ENCODE data around the gene COL6A2.
"Not testable (repeated sequence)": the region's sequence is repeated elsewhere in the genome, so short reads cannot be mapped to it uniquely, and the experiment has no call there.

The COL6A2 gene

GRCh38 chr21:46080171-46081021 lies 17.5 kb upstream of the COL6A2 start:
- Histone ChIP-seq H3K27me3 (ENCODE audit: control insufficient read depth, insufficient read depth, low read length) (no peaks in the 10 kb centered on the region), H3K9me3 (ENCODE audit: control insufficient read depth, insufficient read depth, low read length) (no peaks in the 10 kb centered on the region), H3K27ac (ENCODE audit: low read depth, low read length) (no peak overlapping the region), H3K36me3 (ENCODE audit: control insufficient read depth, insufficient read depth, low read length) (no peaks in the 10 kb centered on the region), H3K9ac (ENCODE audit: low read depth, low read length) (no peak overlapping the region), H3K4me3 (ENCODE audit: low read depth, low read length) (no peak overlapping the region), H3K4me1 (ENCODE audit: control insufficient read depth, insufficient read depth, low read length) (no peaks in the 10 kb centered on the region)

DNA sequence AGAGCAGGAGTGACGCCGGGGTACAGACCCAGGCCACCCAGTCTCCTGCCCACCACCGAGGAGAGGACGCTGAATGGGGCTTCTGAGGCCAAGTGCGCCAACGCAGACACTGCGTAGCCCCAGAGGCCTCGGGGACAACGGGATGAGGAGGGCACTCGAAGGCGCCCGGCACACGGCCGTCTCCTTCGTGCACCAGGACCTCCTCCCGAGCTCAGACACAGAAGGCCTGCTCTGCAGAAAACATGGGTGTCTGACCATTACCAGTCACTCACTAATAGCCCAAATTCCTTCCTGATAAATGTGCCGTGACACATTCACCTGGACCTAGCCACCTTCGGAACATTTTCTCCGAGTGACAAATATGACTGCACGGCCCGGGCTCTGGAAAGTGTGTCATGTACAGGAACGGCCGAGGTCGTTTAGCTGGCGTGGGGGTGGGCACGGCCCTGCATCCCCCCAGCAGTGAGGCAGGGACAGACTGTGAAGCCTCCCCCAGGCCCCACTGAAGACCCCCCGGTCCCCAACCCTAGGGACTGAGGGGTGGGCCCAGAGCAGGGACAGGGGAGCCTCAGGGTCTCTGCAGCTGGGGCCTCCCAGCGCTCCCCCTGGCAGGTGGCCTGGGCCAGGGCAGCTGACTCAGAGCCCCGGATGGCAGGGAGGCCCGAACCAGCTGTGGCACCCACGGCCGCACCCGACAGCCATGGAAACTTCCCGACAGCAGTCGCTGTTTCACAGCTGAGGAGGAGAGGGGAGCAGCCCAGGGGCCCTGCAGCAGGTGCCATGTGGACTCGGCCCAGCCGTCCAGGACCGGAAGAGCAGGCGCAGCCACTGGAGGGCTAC lies 16.7 kb upstream of the COL6A2 start:
- H3K4me3 ChIP-seq (ENCODE audit: low read depth, low read length), result no peak overlapping the region
- H3K9ac ChIP-seq (ENCODE audit: low read depth, low read length), result no peak overlapping the region
- H3K27ac ChIP-seq (ENCODE audit: low read depth, low read length), result no peak overlapping the region
- no peaks in the 10 kb centered on the region for H3K27me3 ChIP-seq (ENCODE audit: control insufficient read depth, insufficient read depth, low read length)
- H3K36me3 ChIP-seq (ENCODE audit: control insufficient read depth, insufficient read depth, low read length), result no peaks in the 10 kb centered on the region
- H3K9me3 ChIP-seq (ENCODE audit: control insufficient read depth, insufficient read depth, low read length), result no peaks in the 10 kb centered on the region
- no peaks in the 10 kb centered on the region for H3K4me1 ChIP-seq (ENCODE audit: control insufficient read depth, insufficient read depth, low read length)

DNA sequence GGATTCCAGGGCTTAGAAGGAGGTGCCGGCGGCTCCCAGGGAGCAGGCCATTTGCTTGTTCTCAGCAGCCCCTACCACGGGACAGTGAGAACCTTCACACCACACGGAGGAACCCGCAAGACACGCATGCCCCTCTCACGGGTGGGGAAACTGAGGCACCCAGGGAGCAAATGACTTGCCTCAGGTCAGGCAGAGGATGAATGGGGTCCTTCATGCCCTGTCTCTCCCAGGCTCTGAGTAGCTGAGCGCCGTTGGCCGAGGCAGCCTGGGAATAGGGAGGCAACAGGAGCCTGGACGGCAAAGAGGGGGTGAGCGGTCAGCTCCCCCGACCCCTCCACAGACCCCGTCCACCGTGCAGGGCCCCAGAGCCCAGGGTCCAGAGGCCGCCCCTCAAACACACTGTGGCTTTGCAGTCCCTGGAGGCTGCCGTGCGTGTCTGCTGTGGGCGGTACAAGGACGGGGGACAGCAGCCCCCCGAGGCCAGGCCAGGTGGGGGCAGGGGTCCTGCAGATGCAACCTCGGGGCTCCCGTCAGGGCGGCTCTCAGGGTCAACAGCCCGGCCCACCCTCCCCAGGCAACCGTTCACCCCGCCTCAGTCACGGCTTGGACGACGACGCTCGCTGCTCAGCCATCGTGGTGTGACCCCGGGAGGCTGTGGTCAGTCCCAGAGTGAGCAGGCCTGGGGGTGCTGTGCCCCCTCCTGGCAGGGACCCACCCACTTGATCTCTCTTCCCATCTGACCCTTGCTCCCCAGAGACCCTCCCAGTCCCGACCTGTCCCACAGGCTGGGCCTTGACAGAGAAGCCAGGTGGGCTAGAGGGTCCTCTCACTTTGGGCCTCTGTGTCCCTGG lies 15.8 kb upstream of the COL6A2 start:
- no peak overlapping the region for H3K9ac ChIP-seq (ENCODE audit: low read depth, low read length)
- H3K27me3 ChIP-seq (ENCODE audit: control insufficient read depth, insufficient read depth, low read length), result no peaks in the 10 kb centered on the region
- no peaks in the 10 kb centered on the region for H3K9me3 ChIP-seq (ENCODE audit: control insufficient read depth, insufficient read depth, low read length)
- H3K4me1 ChIP-seq (ENCODE audit: control insufficient read depth, insufficient read depth, low read length), result no peaks in the 10 kb centered on the region
- no peak overlapping the region for H3K4me3 ChIP-seq (ENCODE audit: low read depth, low read length)
- no peaks in the 10 kb centered on the region for H3K36me3 ChIP-seq (ENCODE audit: control insufficient read depth, insufficient read depth, low read length)
- H3K27ac ChIP-seq (ENCODE audit: low read depth, low read length), result no peak overlapping the region

DNA sequence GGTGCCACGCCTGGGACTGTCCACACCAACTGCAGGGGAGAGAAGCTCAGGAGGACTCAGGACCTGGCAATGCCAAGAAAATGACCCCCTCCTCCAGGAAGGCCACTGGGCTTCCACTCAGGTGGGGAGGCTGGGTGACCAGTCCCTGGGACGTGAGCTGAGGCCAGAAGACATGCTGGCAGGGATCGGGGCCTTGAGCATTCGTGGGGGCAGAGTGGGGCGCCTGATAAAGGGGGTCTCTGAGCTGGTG lies 15.3 kb upstream of the COL6A2 start:
- Histone ChIP-seq H3K4me1 (ENCODE audit: control insufficient read depth, insufficient read depth, low read length) (no peaks in the 10 kb centered on the region), H3K27me3 (ENCODE audit: control insufficient read depth, insufficient read depth, low read length) (no peaks in the 10 kb centered on the region)

DNA sequence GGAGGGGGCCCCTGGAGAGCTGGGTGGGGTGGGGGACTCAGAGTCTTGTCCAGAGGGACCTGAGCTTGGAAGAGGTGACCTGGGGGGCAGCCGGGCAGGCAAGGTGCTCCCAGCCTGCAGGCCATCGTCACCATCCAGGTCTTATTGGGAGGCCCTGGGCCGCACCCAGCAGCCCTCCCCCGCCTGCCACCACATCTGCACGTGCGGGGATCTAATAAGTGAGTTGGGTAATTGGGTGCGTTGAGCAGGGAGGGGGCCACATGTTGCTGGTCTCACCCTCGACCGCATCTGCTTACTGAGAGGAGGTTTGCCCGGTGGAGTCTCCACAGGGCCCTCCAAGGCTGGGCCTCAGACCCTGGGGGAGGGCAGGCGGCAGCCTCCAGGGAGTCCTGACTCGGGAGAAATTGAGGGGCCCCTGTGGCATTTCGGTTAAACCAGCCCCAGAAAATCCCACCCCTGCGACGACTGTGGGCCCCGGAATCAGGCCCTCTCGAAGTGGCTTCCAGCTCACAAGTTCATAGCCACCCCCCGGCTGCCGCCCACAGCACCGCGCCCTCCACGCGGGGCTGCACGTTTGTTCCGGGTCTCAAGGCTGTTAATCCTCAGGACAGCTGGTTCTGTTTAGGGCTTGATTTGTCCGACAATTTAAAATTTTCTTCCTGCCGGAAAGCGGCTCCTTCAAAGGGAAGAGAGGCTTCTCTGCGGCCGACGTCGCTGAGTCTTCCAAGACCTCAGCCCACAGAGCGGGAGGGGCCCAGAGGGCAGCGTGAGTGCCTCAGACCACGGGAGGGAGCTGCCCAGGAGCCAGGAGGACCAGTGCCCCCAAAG lies 14.7 kb upstream of the COL6A2 start:
- H3K4me3 ChIP-seq (ENCODE audit: low read depth, low read length), result no peak overlapping the region
- H3K4me1 ChIP-seq (ENCODE audit: control insufficient read depth, insufficient read depth, low read length), result no peaks in the 10 kb centered on the region
- no peaks in the 10 kb centered on the region for H3K27me3 ChIP-seq (ENCODE audit: control insufficient read depth, insufficient read depth, low read length)
- H3K27ac ChIP-seq (ENCODE audit: low read depth, low read length), result no peak overlapping the region
- H3K9me3 ChIP-seq (ENCODE audit: control insufficient read depth, insufficient read depth, low read length), result no peaks in the 10 kb centered on the region
- H3K36me3 ChIP-seq (ENCODE audit: control insufficient read depth, insufficient read depth, low read length), result no peaks in the 10 kb centered on the region
- no peak overlapping the region for H3K9ac ChIP-seq (ENCODE audit: low read depth, low read length)

More for the DNA sequence above, 15.3 kb upstream of the COL6A2 start:
- Histone ChIP-seq H3K27ac (ENCODE audit: low read depth, low read length) (no peak overlapping the region), H3K9me3 (ENCODE audit: control insufficient read depth, insufficient read depth, low read length) (no peaks in the 10 kb centered on the region), H3K4me3 (ENCODE audit: low read depth, low read length) (no peak overlapping the region), H3K9ac (ENCODE audit: low read depth, low read length) (no peak overlapping the region), H3K36me3 (ENCODE audit: control insufficient read depth, insufficient read depth, low read length) (no peaks in the 10 kb centered on the region)

DNA sequence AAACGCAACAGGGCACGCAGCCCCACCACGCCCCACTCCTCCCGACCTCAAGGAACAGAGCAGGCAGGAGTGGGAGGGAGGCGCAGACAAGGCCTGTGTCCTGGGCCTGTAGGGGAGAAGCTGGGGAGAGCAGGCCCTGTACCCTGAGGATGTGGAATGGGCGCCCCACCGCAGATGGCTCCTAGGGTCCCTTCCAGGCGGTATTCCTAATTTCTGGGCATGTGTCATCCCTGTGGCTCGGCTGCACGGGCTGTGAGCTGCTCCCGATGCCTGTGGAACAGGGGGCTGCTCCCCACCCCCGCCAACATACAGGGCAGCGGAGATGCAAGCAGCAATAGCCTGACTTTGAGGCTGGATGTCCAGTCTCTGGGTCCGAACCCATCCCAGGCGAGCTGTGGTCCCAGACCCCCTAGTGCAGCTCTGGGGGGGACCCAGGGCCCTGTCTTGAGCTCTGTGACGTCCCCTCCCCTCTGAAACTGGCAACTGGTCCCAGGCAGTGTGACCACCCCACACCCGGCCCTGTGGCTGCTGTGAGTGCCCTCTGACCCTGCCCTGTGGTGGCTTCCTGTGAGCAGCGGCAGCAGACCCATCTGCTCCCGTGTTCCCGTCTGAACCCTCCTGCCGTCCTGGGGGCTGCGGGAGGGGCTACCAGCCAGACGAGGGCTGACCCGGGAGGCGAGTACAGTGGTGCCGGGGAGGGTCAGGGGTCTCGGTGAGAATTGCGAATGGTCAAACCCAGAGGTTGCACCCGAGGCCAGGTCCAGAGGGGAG lies 13.9 kb upstream of the COL6A2 start:
- no peak overlapping the region for H3K9ac ChIP-seq (ENCODE audit: low read depth, low read length)
- no peaks in the 10 kb centered on the region for H3K4me1 ChIP-seq (ENCODE audit: control insufficient read depth, insufficient read depth, low read length)
- no peaks in the 10 kb centered on the region for H3K36me3 ChIP-seq (ENCODE audit: control insufficient read depth, insufficient read depth, low read length)
- no peaks in the 10 kb centered on the region for H3K9me3 ChIP-seq (ENCODE audit: control insufficient read depth, insufficient read depth, low read length)
- H3K27ac ChIP-seq (ENCODE audit: low read depth, low read length), result no peak overlapping the region
- H3K4me3 ChIP-seq (ENCODE audit: low read depth, low read length), result no peak overlapping the region
- no peaks in the 10 kb centered on the region for H3K27me3 ChIP-seq (ENCODE audit: control insufficient read depth, insufficient read depth, low read length)

DNA sequence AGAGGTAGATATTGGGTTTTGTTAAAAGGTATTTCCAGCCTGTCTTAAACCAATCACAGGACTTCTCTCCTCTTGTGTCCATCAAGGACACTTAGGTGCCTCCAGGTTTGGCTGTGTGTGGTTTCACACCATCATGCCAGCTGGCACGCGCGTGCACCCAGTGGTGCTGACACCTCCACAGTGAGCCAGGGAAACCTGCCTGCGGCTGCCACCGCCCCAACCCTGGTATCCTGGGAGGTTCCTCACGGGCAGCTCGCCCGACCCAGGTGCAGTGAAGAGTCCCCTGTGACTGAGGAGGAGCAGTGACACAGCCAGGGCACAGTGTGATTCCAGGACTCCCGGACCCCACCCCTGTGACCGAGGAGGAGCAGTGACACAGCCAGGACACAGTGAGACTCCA lies 13.2 kb upstream of the COL6A2 start:
- H3K4me1 ChIP-seq (ENCODE audit: control insufficient read depth, insufficient read depth, low read length), result no peaks in the 10 kb centered on the region
- H3K36me3 ChIP-seq (ENCODE audit: control insufficient read depth, insufficient read depth, low read length), result no peaks in the 10 kb centered on the region
- no peaks in the 10 kb centered on the region for H3K9me3 ChIP-seq (ENCODE audit: control insufficient read depth, insufficient read depth, low read length)
- no peak overlapping the region for H3K4me3 ChIP-seq (ENCODE audit: low read depth, low read length)
- H3K27ac ChIP-seq (ENCODE audit: low read depth, low read length), result no peak overlapping the region
- no peak overlapping the region for H3K9ac ChIP-seq (ENCODE audit: low read depth, low read length)
- no peaks in the 10 kb centered on the region for H3K27me3 ChIP-seq (ENCODE audit: control insufficient read depth, insufficient read depth, low read length)

DNA sequence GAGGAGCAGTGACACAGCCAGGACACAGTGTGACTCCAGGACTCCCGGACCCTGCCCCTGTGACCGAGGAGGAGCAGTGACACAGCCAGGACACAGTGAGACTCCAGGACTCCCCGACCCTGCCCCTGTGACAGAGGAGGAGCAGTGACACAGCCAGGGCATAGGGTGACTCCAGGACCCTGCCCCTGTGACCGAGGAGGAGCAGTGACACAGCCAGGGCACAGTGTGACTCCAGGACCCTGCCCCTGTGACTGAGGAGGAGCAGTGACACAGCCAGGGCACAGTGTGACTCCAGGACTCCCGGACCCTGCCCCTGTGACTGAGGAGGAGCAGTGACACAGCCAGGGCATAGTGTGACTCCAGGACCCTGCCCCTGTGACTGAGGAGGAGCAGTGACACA lies 12.7 kb upstream of the COL6A2 start:
- H3K9ac ChIP-seq (ENCODE audit: low read depth, low read length); H3K9me3 ChIP-seq (ENCODE audit: control insufficient read depth, insufficient read depth, low read length); H3K27ac ChIP-seq (ENCODE audit: low read depth, low read length); H3K4me1 ChIP-seq (ENCODE audit: control insufficient read depth, insufficient read depth, low read length); H3K4me3 ChIP-seq (ENCODE audit: low read depth, low read length); H3K27me3 ChIP-seq (ENCODE audit: control insufficient read depth, insufficient read depth, low read length); H3K36me3 ChIP-seq (ENCODE audit: control insufficient read depth, insufficient read depth, low read length): not testable (repeated sequence)

DNA sequence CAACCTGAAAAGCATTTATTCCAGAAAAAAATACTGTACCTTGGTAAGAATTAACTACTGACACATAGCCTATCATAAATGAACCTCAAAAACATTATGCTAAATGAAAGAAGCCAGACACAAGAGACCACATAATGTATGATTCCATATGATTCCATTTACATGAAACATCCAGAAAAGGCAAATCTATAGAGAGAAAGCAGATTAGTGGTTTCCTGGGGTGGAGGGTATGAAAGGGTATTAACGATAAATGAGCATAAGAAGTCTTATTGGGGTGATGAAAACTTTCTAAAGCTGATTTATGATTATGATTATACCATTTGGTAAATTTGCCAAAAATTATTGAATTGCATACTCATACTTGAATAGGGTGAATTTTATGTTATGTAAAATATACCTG lies 10.3 kb upstream of the COL6A2 start:
- H3K27ac ChIP-seq (ENCODE audit: low read depth, low read length), result no peak overlapping the region
- no peaks in the 10 kb centered on the region for H3K4me1 ChIP-seq (ENCODE audit: control insufficient read depth, insufficient read depth, low read length)
- H3K27me3 ChIP-seq (ENCODE audit: control insufficient read depth, insufficient read depth, low read length), result no peaks in the 10 kb centered on the region
- peaks cover 20% of the 10 kb centered on the region for H3K9me3 ChIP-seq (ENCODE audit: control insufficient read depth, insufficient read depth, low read length)
- no peaks in the 10 kb centered on the region for H3K36me3 ChIP-seq (ENCODE audit: control insufficient read depth, insufficient read depth, low read length)
- no peak overlapping the region for H3K4me3 ChIP-seq (ENCODE audit: low read depth, low read length)
- H3K9ac ChIP-seq (ENCODE audit: low read depth, low read length), result no peak overlapping the region

DNA sequence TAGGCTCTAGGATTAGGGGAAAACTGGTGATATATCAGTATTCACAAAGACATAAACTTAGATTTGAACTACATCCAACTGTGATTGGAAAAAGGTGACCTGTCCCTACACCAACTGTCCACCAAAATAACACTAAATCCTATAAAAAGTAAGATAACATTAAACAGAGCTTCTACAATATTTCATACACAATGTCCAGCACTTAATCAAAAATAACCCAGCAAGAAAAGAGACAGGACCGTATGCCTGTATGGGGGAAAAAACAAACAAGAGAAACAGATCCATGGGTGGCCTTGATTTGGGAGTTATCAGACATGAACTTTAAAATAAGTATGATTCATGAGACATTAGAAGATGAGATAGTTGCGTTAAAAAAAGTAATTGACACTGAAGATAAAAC lies 9.7 kb upstream of the COL6A2 start:
- Histone ChIP-seq H3K27me3 (ENCODE audit: control insufficient read depth, insufficient read depth, low read length) (no peaks in the 10 kb centered on the region), H3K9ac (ENCODE audit: low read depth, low read length) (no peak overlapping the region), H3K36me3 (ENCODE audit: control insufficient read depth, insufficient read depth, low read length) (no peaks in the 10 kb centered on the region)

More for the DNA sequence above, 9.7 kb upstream of the COL6A2 start:
- Histone ChIP-seq H3K4me1 (ENCODE audit: control insufficient read depth, insufficient read depth, low read length) (no peaks in the 10 kb centered on the region), H3K9me3 (ENCODE audit: control insufficient read depth, insufficient read depth, low read length) (peaks cover 26% of the 10 kb centered on the region), H3K4me3 (ENCODE audit: low read depth, low read length) (no peak overlapping the region), H3K27ac (ENCODE audit: low read depth, low read length) (no peak overlapping the region)
